Keratinocyte (primary cell): ENCODE results near the gene PKP2. TPM values are rescaled to one million over a fixed set of nuclear protein-coding genes. Genes with fewer than 3 reads are reported as not detected.

Source experiments
- DNase-seq: peaks from one replicate; pipeline ENCODE4 v3.0.0-alpha.2; 2011; ENCODE audit warnings: low read depth, missing footprints, low spot score
- FAIRE-seq: peaks from 2 replicates; lab custom pipeline; 2011; peaks lifted over from hg19 to GRCh38; lab: Jason Lieb, UNC
- H2AFZ ChIP-seq: 2 replicates; pipeline ENCODE4 v1.6.0; 2012; ENCODE audit warnings: low read length, control low read depth, inconsistent platforms; ENCODE audit not compliant: control insufficient read depth
- H3K27ac ChIP-seq: 2 replicates; pipeline ENCODE4 v1.5.1; 2011; ENCODE audit warnings: low read length; ENCODE audit not compliant: control insufficient read depth, insufficient read depth
- H3K27me3 ChIP-seq: 3 replicates; pipeline ENCODE4 v1.6.0; 2011; ENCODE audit warnings: low read length; ENCODE audit not compliant: control insufficient read depth, insufficient read depth; ENCODE audit errors: extremely low read depth
- H3K36me3 ChIP-seq, 2 experiments: 2 replicates in 1 of 2; 3 replicates in 1 of 2; pipeline ENCODE4 v1.5.1; 2011; ENCODE audit warnings: low read length in 2 of 2, mild to moderate bottlenecking in 1 of 2; ENCODE audit not compliant: control insufficient read depth in 2 of 2, insufficient read depth in 2 of 2; ENCODE audit errors: extremely low read depth in 1 of 2
- H3K4me1 ChIP-seq: 3 replicates; pipeline ENCODE4 v1.5.1; 2011; ENCODE audit warnings: low read length; ENCODE audit not compliant: control insufficient read depth, insufficient read depth; ENCODE audit errors: extremely low read depth
- H3K4me2 ChIP-seq: 3 replicates; pipeline ENCODE4 v1.6.0; 2011; ENCODE audit warnings: low read depth, low read length; ENCODE audit not compliant: control insufficient read depth, insufficient read depth; ENCODE audit errors: extremely low read depth
- H3K4me3 ChIP-seq, 3 experiments: fragments of 200-600 bp in 1 of 3; sonication (generic) in 1 of 3; 2 replicates in 2 of 3; 3 replicates in 1 of 3; pipeline ENCODE4 v1.5.1; 2011 to 2016; ENCODE audit warnings: low read length in 3 of 3, mild to moderate bottlenecking in 3 of 3, control low read depth in 2 of 3, inconsistent platforms in 1 of 3, low read depth in 1 of 3, mixed read lengths in 1 of 3, mixed run types in 1 of 3, moderate library complexity in 1 of 3; ENCODE audit not compliant: control insufficient read depth in 2 of 3, insufficient read depth in 2 of 3; ENCODE audit errors: extremely low read depth in 1 of 3
- H3K79me2 ChIP-seq: 2 replicates; pipeline ENCODE4 v1.6.0; 2012; ENCODE audit warnings: low read length; ENCODE audit not compliant: control insufficient read depth, insufficient read depth
- H3K9ac ChIP-seq: 3 replicates; pipeline ENCODE4 v1.6.0; 2011; ENCODE audit warnings: low read length; ENCODE audit not compliant: control insufficient read depth, insufficient read depth; ENCODE audit errors: extremely low read depth
- H3K9me1 ChIP-seq: 3 replicates; pipeline ENCODE4 v1.6.0; 2011; ENCODE audit warnings: low read length; ENCODE audit not compliant: control insufficient read depth, insufficient read depth; ENCODE audit errors: extremely low read depth
- H3K9me3 ChIP-seq: 2 replicates; pipeline ENCODE4 v1.5.1; 2012; ENCODE audit warnings: low read depth, low read length; ENCODE audit not compliant: control insufficient read depth
- H4K20me1 ChIP-seq: 3 replicates; pipeline ENCODE4 v1.6.0; 2011; ENCODE audit warnings: low read length; ENCODE audit not compliant: control insufficient read depth, insufficient read depth; ENCODE audit errors: extremely low read depth
- CTCF ChIP-seq, 3 experiments: IDR thresholded peaks in 1 of 3; conservative IDR thresholded peaks in 1 of 3; optimal IDR thresholded peaks in 1 of 3; 2 replicates in 2 of 3; 3 replicates in 1 of 3; pipeline versions ENCODE3 to v1.5.1; 2011; ENCODE audit warnings: low read length in 3 of 3, mild to moderate bottlenecking in 3 of 3, moderate library complexity in 2 of 3, control low read depth in 1 of 3, inconsistent platforms in 1 of 3; ENCODE audit not compliant: insufficient read depth in 2 of 3; ENCODE audit errors: extremely low read depth in 1 of 3
- EZH2 ChIP-seq: IDR thresholded peaks from one replicate; pipeline ENCODE4 v1.6.1; 2012; ENCODE audit warnings: inconsistent platforms, mild to moderate bottlenecking, low read length, moderate library complexity
- dilution Hi-C: fragments of 300-500 bp; cut with MboI; formaldehyde crosslinking; loops from one replicate; pipeline ENCODE4 v1.7.0; 2020; ENCODE audit warnings: low sequenced_read_pairs; ENCODE audit not compliant: extremely low pct_ligation_motif_present
- polyA plus RNA-seq, 5 experiments: library from polyadenylated mRNA; depleted of rRNA in 3 of 5; stranded (reverse) in 3 of 5; stranded (forward) in 1 of 5; unstranded in 1 of 5; fragments of >200 nt; gene quantifications; 1 replicate in 1 of 5; 2 replicates in 3 of 5; 3 replicates in 1 of 5; pipeline versions ENCODE4 v1.2.1 to v1.2.3, GENCODE V29; 2011 to 2012; ENCODE audit warnings: missing spikeins in 2 of 5, low read depth in 1 of 5, low replicate concordance in 1 of 5

The PKP2 gene
- polyA plus RNA-seq, 1 donor (not counting 4 experiments of a cell fraction or from before 2014, with no cell fraction given) = 50.4 TPM

GRCh38 chr12:32785557-32785956 is 111.0 kb downstream of the PKP2 start:
- H3K27me3 ChIP-seq = no peaks in the 10 kb centered on the region
- H2AFZ ChIP-seq = no peak overlapping the region
- H3K4me2 ChIP-seq = no peak overlapping the region
- TF ChIP-seq CTCF (optimal IDR thresholded peaks at IDR 0.05 in 1 of 3, IDR thresholded peaks at IDR 0.05 in 1 of 3, conservative IDR thresholded peaks at IDR 0.05 in 1 of 3; ENCODE audit: extremely low read depth in 1 of 3, insufficient read depth in 2 of 3, low read length in 3 of 3) = no peak
- no peak for TF ChIP-seq EZH2
- FAIRE-seq = no peak
- H3K36me3 ChIP-seq = peaks cover 4% of the 10 kb centered on the region in 2 experiments
- dilution Hi-C loops = no loop called here
- no peaks in the 10 kb centered on the region for H3K79me2 ChIP-seq
- H3K4me1 ChIP-seq = no peaks in the 10 kb centered on the region
- no peak overlapping the region for H3K9ac ChIP-seq
- H3K4me3 ChIP-seq = no peak overlapping the region
- no peak for DNase-seq
- no peaks in the 10 kb centered on the region for H3K9me1 ChIP-seq
- H4K20me1 ChIP-seq = no peaks in the 10 kb centered on the region
- no peaks in the 10 kb centered on the region for H3K9me3 ChIP-seq
- H3K27ac ChIP-seq = no peak overlapping the region

GRCh38 chr12:32783029-32783428 is 113.5 kb downstream of the PKP2 start:
- Histone ChIP-seq H3K4me2 (no peak overlapping the region), H3K4me1 (no peaks in the 10 kb centered on the region), H3K27ac (no peak overlapping the region), H3K9me1 (no peaks in the 10 kb centered on the region), H3K4me3 (no peak overlapping the region), H3K9ac (no peak overlapping the region), H4K20me1 (no peaks in the 10 kb centered on the region), H2AFZ (no peak overlapping the region), H3K79me2 (no peaks in the 10 kb centered on the region), H3K9me3 (no peaks in the 10 kb centered on the region), H3K27me3 (no peaks in the 10 kb centered on the region), H3K36me3 (no peaks in the 10 kb centered on the region)
- TF ChIP-seq EZH2 (no peak), CTCF (optimal IDR thresholded peaks at IDR 0.05 in 1 of 3, IDR thresholded peaks at IDR 0.05 in 1 of 3, conservative IDR thresholded peaks at IDR 0.05 in 1 of 3; ENCODE audit: extremely low read depth in 1 of 3, insufficient read depth in 2 of 3, low read length in 3 of 3) (no peak)
- dilution Hi-C loops = no loop called here
- DNase-seq (no peak), FAIRE-seq (peak; percentile 13)
